HS-27A (cell line): Measurements from ENCODE around the gene DUS1L.

Source experiments
- DNase-seq: peaks from one replicate; pipeline ENCODE4 v3.0.0-alpha.2; 2012; ENCODE audit warnings: low read depth, missing footprints

The DUS1L gene

GRCh38 chr17:82065638-82066303, at the start of gene DUS1L:
TSS of gene DUS1L (minus strand) at chr17:82065804. CDS start at chr17:82065059, 745 bp downstream.
- DNase-seq = no peak

GRCh38 chr17:82114872-82115271, 49.3 kb upstream of the DUS1L start:
- no peak for DNase-seq

GRCh38 chr17:82114447-82114846, 48.8 kb upstream of the DUS1L start:
- DNase-seq = no peak

- no peak for DNase-seq
Observed at GRCh38 chr17:82113941-82114340, 48.3 kb upstream of the DUS1L start.

GRCh38 chr17:82113422-82113821, 47.8 kb upstream of the DUS1L start:
- no peak for DNase-seq

- no peak for DNase-seq
Observed at GRCh38 chr17:82112914-82113311, 47.3 kb upstream of the DUS1L start.

- DNase-seq = no peak
Observed at GRCh38 chr17:82112181-82112913, 46.7 kb upstream of the DUS1L start.

- no peak for DNase-seq
Observed at GRCh38 chr17:82110298-82110697, 44.7 kb upstream of the DUS1L start.

- no peak for DNase-seq
Observed at GRCh38 chr17:82108961-82109475, 43.4 kb upstream of the DUS1L start.

GRCh38 chr17:82108496-82108945, 42.9 kb upstream of the DUS1L start:
- no peak for DNase-seq

GRCh38 chr17:82108038-82108437, 42.4 kb upstream of the DUS1L start:
- no peak for DNase-seq

- no peak for DNase-seq
Observed at GRCh38 chr17:82107341-82107860, 41.8 kb upstream of the DUS1L start.

- no peak for DNase-seq
Observed at GRCh38 chr17:82106688-82107305, 41.2 kb upstream of the DUS1L start.

GRCh38 chr17:82105882-82106687, 40.5 kb upstream of the DUS1L start:
- no peak for DNase-seq

GRCh38 chr17:82105417-82105881, 39.8 kb upstream of the DUS1L start:
- DNase-seq = no peak

GRCh38 chr17:82104797-82105416, 39.3 kb upstream of the DUS1L start:
- no peak for DNase-seq

GRCh38 chr17:82103553-82104451, 38.2 kb upstream of the DUS1L start:
- no peak for DNase-seq

- DNase-seq = no peak
Observed at GRCh38 chr17:82101767-82102679, 36.4 kb upstream of the DUS1L start.

GRCh38 chr17:82101301-82101715, 35.7 kb upstream of the DUS1L start:
- DNase-seq = no peak
